Astrocyte (in vitro differentiated cells and primary cell): ENCODE results near the gene PTPRM.

Experiments
- CTCF ChIP-seq: IDR thresholded peaks from 2 replicates; pipeline ENCODE4 v1.5.1; 2011; ENCODE audit warnings: low read depth, mild to moderate bottlenecking, inconsistent platforms, low read length, moderate library complexity; ENCODE audit not compliant: insufficient read depth
- EZH2 ChIP-seq: IDR thresholded peaks from 2 replicates; pipeline ENCODE4 v1.6.1; 2012; ENCODE audit warnings: mild to moderate bottlenecking, low read length, inconsistent platforms; ENCODE audit not compliant: insufficient read depth

DNA sequence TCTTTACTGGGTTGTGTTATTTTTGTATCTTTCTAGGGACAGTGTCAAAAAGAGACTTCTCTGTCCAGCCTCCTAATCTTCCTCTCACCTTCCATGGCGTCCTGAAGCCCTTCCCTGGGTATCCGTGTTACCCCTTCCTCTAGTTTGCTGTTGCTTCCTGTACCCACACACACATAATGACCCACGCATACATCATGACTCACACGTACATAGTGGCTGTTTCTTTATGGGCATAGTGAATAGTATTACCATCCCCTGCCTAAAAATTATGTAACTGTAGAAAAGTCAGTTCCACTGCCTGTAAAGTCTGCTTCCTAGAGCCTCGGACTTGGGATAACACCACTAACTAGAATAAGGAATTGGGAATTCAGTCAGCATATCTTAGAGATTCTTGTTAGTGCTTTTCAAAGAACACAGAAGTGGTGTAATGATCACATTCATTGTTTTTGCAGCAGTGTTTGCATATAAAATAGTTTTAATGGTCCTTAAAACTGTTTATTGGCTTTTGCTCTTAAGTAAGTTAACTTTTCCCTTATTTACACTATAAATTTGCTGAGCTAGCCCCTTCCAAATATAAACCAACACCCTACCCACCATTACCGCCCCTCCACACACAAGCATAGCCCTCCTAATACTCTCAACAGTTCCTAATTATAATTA, 733.8 kb downstream of the PTPRM start:
- TF ChIP-seq CTCF, result no peak
- TF ChIP-seq EZH2, result no peak
